H7 (cell line): ENCODE data around the gene NFIL3. TPM values are rescaled to one million over a fixed set of nuclear protein-coding genes. Genes with fewer than 3 reads are reported as not detected.

Source experiments
- DNase-seq: peaks from one replicate; pipeline ENCODE4 v3.0.0; 2012
- H3K27me3 ChIP-seq: 2 replicates; pipeline ENCODE4 v1.6.0; 2011; ENCODE audit warnings: mild to moderate bottlenecking, low read length; ENCODE audit not compliant: control insufficient read depth, insufficient read depth
- H3K36me3 ChIP-seq: replicated peaks from 2 replicates; pipeline ENCODE4 v1.5.1; 2011; ENCODE audit warnings: low read length; ENCODE audit not compliant: control insufficient read depth, insufficient read depth
- H3K4me3 ChIP-seq: 2 replicates; pipeline ENCODE4 v1.5.1; 2011; ENCODE audit warnings: low read depth, mild to moderate bottlenecking, control low read depth, low read length, moderate library complexity; ENCODE audit not compliant: insufficient read depth
- total RNA-seq: library from RNA; depleted of rRNA; stranded (reverse); fragments of >200 nt; shearing (Covaris generic); gene quantifications from 2 replicates; pipeline ENCODE4 v1.2.3, GENCODE V29; 2014; rRNA removed

NFIL3 gene
- total RNA-seq, 1 experiment from 2014 or later = 5.0 TPM

GRCh38 chr9:91362051-91362611 lies 61.5 kb downstream of the NFIL3 start:
- H3K4me3 ChIP-seq = 0 out of 2 replicates have a peak overlapping the region, but pooled peaks have one; percentile 1
- H3K27me3 ChIP-seq = no peaks in the 10 kb centered on the region

DNA sequence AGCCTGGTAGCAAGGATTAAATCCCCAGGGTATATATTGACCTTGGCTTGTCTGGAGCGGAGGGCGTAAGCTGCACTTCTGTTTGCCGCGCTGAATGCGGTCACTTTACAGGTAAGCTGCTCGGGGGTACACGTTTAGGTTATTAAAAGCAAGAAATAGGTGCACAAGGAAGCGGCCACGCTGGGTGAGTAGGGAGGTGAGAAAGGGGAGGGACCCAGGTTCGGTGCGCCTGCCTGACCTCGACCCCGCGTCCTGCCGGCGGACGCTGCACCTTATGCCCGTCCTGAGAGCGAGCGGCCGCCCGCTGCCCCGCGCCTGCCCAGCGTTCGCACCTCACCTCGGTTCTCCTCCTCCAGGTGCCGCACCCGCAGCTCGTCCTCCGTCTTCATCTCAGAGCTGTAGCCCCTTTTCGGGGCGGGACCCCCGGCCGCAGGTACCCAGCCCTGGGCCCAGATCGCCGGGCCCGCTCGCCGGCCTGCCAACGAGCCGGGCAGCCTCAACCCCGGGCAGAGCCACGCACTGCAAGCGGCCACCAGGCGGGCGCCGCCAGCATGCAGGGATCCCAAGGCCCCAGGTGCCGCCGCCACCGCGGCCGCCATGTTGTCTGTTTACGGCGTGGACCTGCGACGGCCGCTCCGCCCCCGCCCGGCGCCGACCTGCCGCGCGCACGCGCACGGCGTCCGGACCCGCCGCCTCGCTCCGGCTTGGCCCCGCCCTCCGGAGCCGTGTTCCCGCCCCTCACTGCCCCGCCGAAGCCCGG lies 62.2 kb downstream of the NFIL3 start, which contains the start of gene AUH:
Gene AUH, minus strand, starts transcription at position 628 of the 760 bp plus-strand sequence. Its CDS starts 29 bp downstream, at position 599.
- H3K27me3 ChIP-seq = no peaks in the 10 kb centered on the region
- DNase-seq = peak; percentile 97
- H3K4me3 ChIP-seq = peak within 1 kb of the TSS; percentile 95
- H3K36me3 ChIP-seq = peaks cover 4% of the 10 kb centered on the region

More at GRCh38 chr9:91362051-91362611, 61.5 kb downstream of the NFIL3 start:
- no peak for DNase-seq
- H3K36me3 ChIP-seq = peaks cover 2% of the 10 kb centered on the region

GRCh38 chr9:91360551-91361290 lies 62.9 kb downstream of the NFIL3 start:
- H3K4me3 ChIP-seq = peak overlapping the region; percentile 95
- peak; percentile 69 for DNase-seq
- H3K27me3 ChIP-seq = no peaks in the 10 kb centered on the region
- H3K36me3 ChIP-seq = peaks cover 4% of the 10 kb centered on the region

DNA sequence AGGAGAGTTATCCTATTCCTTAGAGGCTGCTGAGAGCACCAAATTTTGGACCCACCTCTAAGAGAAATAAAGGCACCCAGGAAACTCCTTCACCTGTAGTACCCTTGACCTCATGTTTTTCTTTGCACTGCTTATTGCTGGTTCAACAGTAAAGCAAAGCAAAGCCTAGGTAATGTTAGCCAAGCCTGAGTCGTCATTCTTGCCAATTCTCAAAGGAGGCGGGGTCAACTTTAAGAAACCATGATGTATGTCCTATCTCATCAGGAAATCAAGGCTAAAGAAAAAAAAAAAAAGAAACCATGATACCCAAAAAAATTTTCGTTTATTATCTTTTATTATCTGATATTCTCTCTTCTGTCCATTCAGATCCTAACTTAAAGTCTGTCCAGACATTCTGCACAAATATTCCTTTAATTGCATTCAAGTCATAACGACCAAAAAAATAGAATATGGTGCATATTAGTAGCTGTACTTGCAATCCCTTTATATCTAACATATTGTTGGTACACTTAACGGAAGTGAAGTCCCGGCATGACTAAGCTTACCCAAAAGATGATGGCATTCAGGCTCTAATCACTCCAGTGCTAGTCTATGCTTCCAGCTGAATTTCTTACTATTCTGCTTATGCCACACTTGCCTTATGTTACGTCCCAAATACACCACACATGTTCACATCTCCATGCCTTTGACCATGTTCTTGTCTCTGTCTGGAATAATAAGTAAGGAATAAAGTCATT lies 63.7 kb downstream of the NFIL3 start:
- no peak for DNase-seq
- peaks cover 4% of the 10 kb centered on the region for H3K36me3 ChIP-seq
- H3K4me3 ChIP-seq = no peak overlapping the region
- H3K27me3 ChIP-seq = no peaks in the 10 kb centered on the region

DNA sequence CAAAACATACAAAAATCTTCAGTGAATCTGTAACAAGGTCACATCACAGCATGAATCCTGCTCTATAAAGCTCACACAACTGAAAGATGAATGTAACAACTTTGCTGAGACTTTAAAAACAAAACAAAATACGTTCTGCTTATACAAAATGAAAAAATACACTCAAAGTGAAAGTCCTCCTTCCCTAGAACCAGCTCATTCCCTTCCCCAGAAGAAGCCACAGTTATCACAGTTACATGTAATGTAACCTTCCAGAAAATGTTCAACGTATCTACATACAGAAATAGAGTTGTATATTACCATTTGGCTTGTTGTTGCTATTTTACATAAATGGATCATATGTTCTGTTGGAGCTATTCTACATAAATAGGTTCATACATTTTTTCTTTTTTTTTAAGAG lies 64.5 kb downstream of the NFIL3 start:
- H3K36me3 ChIP-seq = peaks cover 4% of the 10 kb centered on the region
- DNase-seq = no peak
- H3K27me3 ChIP-seq = no peaks in the 10 kb centered on the region
- no peak overlapping the region for H3K4me3 ChIP-seq

Other genes with a start within 250 kb of the NFIL3 start
- gene AUH, start 61.9 kb downstream of the NFIL3 start, total RNA-seq = 24.4 and 28.3 TPM in 2 replicates